HepG2 (cell line): ENCODE data around the gene TTC17. TPM values are rescaled to one million over a fixed set of nuclear protein-coding genes. Genes with fewer than 3 reads are reported as not detected.

Source experiments
- DMAP1 ChIP-seq: IDR thresholded peaks from 2 replicates; pipeline ENCODE4 v1.6.1; 2016
- EZH2 ChIP-seq: conservative IDR thresholded peaks from 2 replicates; pipeline ENCODE4 v1.6.1; 2012; ENCODE audit warnings: mild to moderate bottlenecking, low read depth, low read length, moderate library complexity
- HNRNPH1 ChIP-seq: fragments of 200-400 bp; formaldehyde crosslinking; optimal IDR thresholded peaks from 2 replicates; pipeline ENCODE3; 2017; ENCODE audit warnings: mild to moderate bottlenecking, low read depth, low read length
- HOXA7 ChIP-seq: sonication (generic); formaldehyde crosslinking; IDR thresholded peaks from 2 replicates; pipeline ENCODE4 v1.8.1; 2022; ENCODE audit warnings: mild to moderate bottlenecking, missing genetic modification reagents, moderate library complexity
- MAFF ChIP-seq: IDR thresholded peaks from 2 replicates; pipeline ENCODE4 v1.6.1; 2011; ENCODE audit warnings: low read depth, low read length, improper control_type of control experiment
- MYC ChIP-seq: sonication (generic); formaldehyde crosslinking; IDR thresholded peaks from 2 replicates; pipeline ENCODE4 v1.9.0; 2021; ENCODE audit warnings: missing genetic modification reagents, borderline replicate concordance
- NPAS2 ChIP-seq: sonication (generic); formaldehyde crosslinking; IDR thresholded peaks from 2 replicates; pipeline ENCODE4 v1.8.0; 2022; ENCODE audit warnings: mild to moderate bottlenecking, missing genetic modification reagents, borderline replicate concordance
- RAD21 ChIP-seq: fragments of 450-650 bp; formaldehyde crosslinking; IDR thresholded peaks from 2 replicates; pipeline ENCODE4 v1.5.0; 2020; ENCODE audit warnings: mild to moderate bottlenecking
- RFXANK ChIP-seq: IDR thresholded peaks from 2 replicates; pipeline ENCODE4 v1.6.1; 2016
- SAP130 ChIP-seq: IDR thresholded peaks from 2 replicates; pipeline ENCODE4 v1.6.1; 2016; ENCODE audit warnings: low read depth
- SMYD3 ChIP-seq: sonication (generic); formaldehyde crosslinking; IDR thresholded peaks from 2 replicates; pipeline ENCODE4 v1.8.1; 2023; ENCODE audit warnings: mild to moderate bottlenecking, missing genetic modification reagents
- STAT5B ChIP-seq: sonication (generic); formaldehyde crosslinking; IDR thresholded peaks from 2 replicates; pipeline ENCODE4 v1.4.0; 2020; ENCODE audit warnings: missing genetic modification reagents
- SUZ12 ChIP-seq: fragments of 150-350 bp; IDR thresholded peaks from 2 replicates; pipeline ENCODE4 v1.6.1; 2014; ENCODE audit warnings: low read depth, low read length
- TCF7L2 ChIP-seq: IDR thresholded peaks from 2 replicates; pipeline ENCODE4 v1.6.1; 2011; ENCODE audit warnings: mild to moderate bottlenecking, low read depth, low read length, moderate library complexity
- ZBTB49 ChIP-seq: sonication (generic); formaldehyde crosslinking; IDR thresholded peaks from 2 replicates; pipeline ENCODE4 v1.4.0; 2020; ENCODE audit warnings: missing genetic modification reagents, borderline replicate concordance
- ZFP82 ChIP-seq: sonication (generic); formaldehyde crosslinking; IDR thresholded peaks from 2 replicates; pipeline ENCODE4 v1.5.1; 2020; ENCODE audit warnings: mild to moderate bottlenecking, missing genetic modification reagents, borderline replicate concordance
- ZNF3 ChIP-seq: IDR thresholded peaks from 2 replicates; pipeline ENCODE4 v1.7.0; 2017; ENCODE audit warnings: inconsistent platforms
- ZNF343 ChIP-seq: sonication (generic); formaldehyde crosslinking; IDR thresholded peaks from 2 replicates; pipeline ENCODE4 v1.4.0; 2020; ENCODE audit warnings: mild to moderate bottlenecking, missing genetic modification reagents
- ZNF674 ChIP-seq: sonication (generic); formaldehyde crosslinking; IDR thresholded peaks from 2 replicates; pipeline ENCODE4 v1.5.0; 2020; ENCODE audit warnings: low read depth, mild to moderate bottlenecking, missing genetic modification reagents
- ZXDC ChIP-seq: sonication (generic); formaldehyde crosslinking; IDR thresholded peaks from 2 replicates; pipeline ENCODE4 v1.5.0; 2020; ENCODE audit warnings: mild to moderate bottlenecking, missing genetic modification reagents
- polyA plus RNA-seq, 8 experiments: library from polyadenylated mRNA; depleted of rRNA in 3 of 8; stranded (reverse) in 7 of 8; unstranded in 1 of 8; fragments of >200 nt; fragmentation: Illumina TruSeq in 4 of 8; extraction: Trizol in 4 of 8; gene quantifications; 2 replicates each; pipeline versions ENCODE4 v1.2.1 to v1.2.3, GENCODE V29; 2011 to 2016; ENCODE audit warnings: low read depth in 4 of 8, missing spikeins in 1 of 8, mixed read lengths in 1 of 8; ENCODE audit not compliant: insufficient read depth in 1 of 8
- total RNA-seq, 5 experiments: library from RNA; depleted of rRNA; stranded (reverse); fragments of >200 nt; fragmentation: Illumina TruSeq; extraction: Trizol; gene quantifications; 2 replicates each; pipeline ENCODE4 v1.2.3, GENCODE V29; 2016; ENCODE audit warnings: low read depth in 1 of 5
- TF ChIP-seq, protein P1 (sequence below): IDR thresholded peaks from 2 replicates; pipeline ENCODE4 v1.6.1; 2016
- TF ChIP-seq, protein P2 (sequence below): IDR thresholded peaks from 2 replicates; pipeline ENCODE4 v1.6.1; 2016; ENCODE audit warnings: low read depth, borderline replicate concordance
- TF ChIP-seq, protein P3 (sequence below): IDR thresholded peaks from 2 replicates; pipeline ENCODE4 v1.6.1; 2016; ENCODE audit warnings: low read depth, control low read depth

Gene TTC17
- total and polyA plus RNA-seq, 2 of the 13 experiments (the other 11 are each of a cell fraction or from before 2014, with no cell fraction given): 55.9 to 99.7 TPM

DNA sequence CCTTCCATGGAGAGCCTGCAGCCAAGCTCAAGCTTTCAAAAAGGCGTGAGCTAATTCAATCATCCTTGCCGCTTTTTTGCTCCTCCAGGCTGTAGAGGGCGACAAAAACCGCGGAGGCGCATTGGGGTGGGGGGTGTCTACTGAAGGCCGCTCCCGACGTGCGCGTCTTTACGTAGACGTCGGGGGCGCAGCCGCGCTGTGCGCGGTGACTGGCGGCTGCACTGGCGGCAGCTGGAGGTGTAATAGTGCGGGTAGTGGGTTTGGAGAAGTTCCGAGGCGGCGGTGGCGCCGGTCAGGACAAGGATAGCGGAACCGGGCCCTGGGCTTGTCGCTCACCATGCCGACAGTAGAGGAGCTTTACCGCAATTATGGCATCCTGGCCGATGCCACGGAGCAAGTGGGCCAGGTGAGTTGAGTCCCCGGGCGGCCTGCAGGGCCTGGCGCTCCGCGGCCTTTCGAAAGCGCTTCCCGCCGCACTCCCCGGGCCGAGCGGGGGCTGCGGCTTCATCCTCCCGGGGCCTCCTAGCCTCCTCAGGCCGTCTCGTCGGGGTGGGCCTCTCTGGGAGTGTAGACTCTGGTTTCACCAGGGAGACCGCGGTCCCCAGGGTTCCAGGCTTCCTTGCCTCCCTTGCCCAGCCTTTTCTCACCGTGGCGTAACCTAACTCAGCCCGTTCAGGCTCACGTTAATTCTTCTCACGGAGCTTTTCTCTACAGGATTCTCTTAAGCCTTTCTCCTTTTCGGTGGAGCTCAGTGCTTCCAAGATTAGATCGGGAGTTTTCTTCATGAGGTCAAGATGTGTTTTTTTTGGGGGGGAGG lies 46.7 kb upstream of the TTC17 start, which contains the start of gene API5 (continued):
- TF ChIP-seq ZXDC (peak; percentile 60; the same call in 1 of the 2 replicates), TCF7L2 (no peak), ZNF674 (no peak), DMAP1 (CRISPR knock-in tag) (peak; percentile 62; the same call in 1 of the 2 replicates), MAFF (no peak), ZNF3 (CRISPR knock-in tag) (peak; percentile 29; the same call in 1 of the 2 replicates), HOXA7 (CRISPR knock-in tag) (no peak), HNRNPH1 (no peak), SAP130 (CRISPR knock-in tag) (peak; percentile 86), SMYD3 (CRISPR knock-in tag) (peak; percentile 77; the same call in 1 of the 2 replicates), STAT5B (CRISPR knock-in tag) (no peak), ZNF343 (CRISPR knock-in tag) (no peak), RFXANK (CRISPR knock-in tag) (0 out of 2 replicates have a peak, but pooled peaks have one; percentile 26), MYC (CRISPR knock-in tag) (peak; percentile 78; the same call in 1 of the 2 replicates), NPAS2 (CRISPR knock-in tag) (no peak), ZBTB49 (CRISPR knock-in tag) (no peak; the same call in 1 of the 2 replicates), SUZ12 (no peak), EZH2 (no peak), ZFP82 (peak; percentile 74; the same call in 1 of the 2 replicates), RAD21 (no peak)
- TF ChIP-seq, protein P1, sequence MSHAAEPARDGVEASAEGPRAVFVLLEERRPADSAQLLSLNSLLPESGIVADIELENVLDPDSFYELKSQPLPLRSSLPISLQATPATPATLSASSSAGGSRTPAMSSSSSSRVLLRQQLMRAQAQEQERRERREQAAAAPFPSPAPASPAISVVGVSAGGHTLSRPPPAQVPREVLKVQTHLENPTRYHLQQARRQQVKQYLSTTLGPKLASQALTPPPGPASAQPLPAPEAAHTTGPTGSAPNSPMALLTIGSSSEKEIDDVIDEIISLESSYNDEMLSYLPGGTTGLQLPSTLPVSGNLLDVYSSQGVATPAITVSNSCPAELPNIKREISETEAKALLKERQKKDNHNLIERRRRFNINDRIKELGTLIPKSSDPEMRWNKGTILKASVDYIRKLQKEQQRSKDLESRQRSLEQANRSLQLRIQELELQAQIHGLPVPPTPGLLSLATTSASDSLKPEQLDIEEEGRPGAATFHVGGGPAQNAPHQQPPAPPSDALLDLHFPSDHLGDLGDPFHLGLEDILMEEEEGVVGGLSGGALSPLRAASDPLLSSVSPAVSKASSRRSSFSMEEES (CRISPR knock-in tag): 0 out of 2 replicates have a peak, but pooled peaks have one; percentile 11
- TF ChIP-seq, protein P2, sequence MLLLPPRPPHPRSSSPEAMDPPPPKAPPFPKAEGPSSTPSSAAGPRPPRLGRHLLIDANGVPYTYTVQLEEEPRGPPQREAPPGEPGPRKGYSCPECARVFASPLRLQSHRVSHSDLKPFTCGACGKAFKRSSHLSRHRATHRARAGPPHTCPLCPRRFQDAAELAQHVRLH: peak; percentile 86
- TF ChIP-seq, protein P3, sequence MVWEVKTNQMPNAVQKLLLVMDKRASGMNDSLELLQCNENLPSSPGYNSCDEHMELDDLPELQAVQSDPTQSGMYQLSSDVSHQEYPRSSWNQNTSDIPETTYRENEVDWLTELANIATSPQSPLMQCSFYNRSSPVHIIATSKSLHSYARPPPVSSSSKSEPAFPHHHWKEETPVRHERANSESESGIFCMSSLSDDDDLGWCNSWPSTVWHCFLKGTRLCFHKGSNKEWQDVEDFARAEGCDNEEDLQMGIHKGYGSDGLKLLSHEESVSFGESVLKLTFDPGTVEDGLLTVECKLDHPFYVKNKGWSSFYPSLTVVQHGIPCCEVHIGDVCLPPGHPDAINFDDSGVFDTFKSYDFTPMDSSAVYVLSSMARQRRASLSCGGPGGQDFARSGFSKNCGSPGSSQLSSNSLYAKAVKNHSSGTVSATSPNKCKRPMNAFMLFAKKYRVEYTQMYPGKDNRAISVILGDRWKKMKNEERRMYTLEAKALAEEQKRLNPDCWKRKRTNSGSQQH (CRISPR knock-in tag): 0 out of 2 replicates have a peak, but pooled peaks have one; percentile 41
